Naive thymus-derived CD4-positive, alpha-beta T cell (primary cell): ENCODE measurements around the gene DPCD. TPM values are rescaled to one million over a fixed set of nuclear protein-coding genes. Genes with fewer than 3 reads are reported as not detected.
A peak's percentile ranks its signal among the peaks of the same experiment; 100 is the strongest.

Experiments used
- ATAC-seq: fragments of 150-1000 bp; cut with Tn5 transposase; 2 replicates; pipeline ENCODE4 v1.10.0; 2021; ENCODE audit warnings: mild to moderate bottlenecking, moderate library complexity
- CTCF ChIA-PET: fragments of 350-600 bp; sonication (Branson Sonifier 250); formaldehyde crosslinking; loops from one replicate; lab custom pipeline; 2021; ENCODE audit warnings: antibody characterized with exemption; lab: Charles Lee
- POLR2A ChIA-PET: fragments of 350-600 bp; sonication (Branson Sonifier 250); formaldehyde crosslinking; loops from one replicate; lab custom pipeline; 2021; ENCODE audit warnings: antibody characterized with exemption, inconsistent platforms; lab: Charles Lee
- DNase-seq, 9 donors: peaks; one replicate each; pipeline versions ENCODE4 v3.0.0 to v3.0.0-alpha.2; 2020 to 2022; ENCODE audit warnings: mixed read lengths in 1 of 9
- H3K27ac ChIP-seq: one replicate; pipeline ENCODE4 v1.7.0; 2013; ENCODE audit warnings: mild to moderate bottlenecking, low read depth, low read length, moderate library complexity
- H3K27me3 ChIP-seq, 2 donors: one replicate each; pipeline ENCODE4 v1.7.0; 2013; ENCODE audit warnings: low read length in 2 of 2, mild to moderate bottlenecking in 2 of 2, moderate library complexity in 2 of 2; ENCODE audit not compliant: control insufficient read depth in 2 of 2, insufficient read depth in 2 of 2
- H3K36me3 ChIP-seq, 3 experiments: 1 replicate in 2 of 3; 2 replicates in 1 of 3; pipeline ENCODE4 v1.7.0; 2013; ENCODE audit warnings: low read length in 3 of 3, mild to moderate bottlenecking in 3 of 3, moderate library complexity in 1 of 3; ENCODE audit not compliant: insufficient read depth in 3 of 3, control insufficient read depth in 2 of 3
- H3K4me1 ChIP-seq, 2 donors: one replicate each; pipeline ENCODE4 v1.7.0; 2013; ENCODE audit warnings: low read length in 2 of 2, mild to moderate bottlenecking in 2 of 2, moderate library complexity in 1 of 2; ENCODE audit not compliant: control insufficient read depth in 2 of 2, insufficient read depth in 2 of 2
- H3K4me3 ChIP-seq: 2 replicates; pipeline ENCODE4 v1.7.0; 2013; ENCODE audit warnings: mild to moderate bottlenecking, low read length
- H3K9me3 ChIP-seq, 3 experiments: 1 replicate in 2 of 3; 2 replicates in 1 of 3; pipeline ENCODE4 v1.7.0; 2013; ENCODE audit warnings: low read length in 3 of 3; ENCODE audit not compliant: control insufficient read depth in 2 of 3
- H3K27ac Mint-ChIP-seq, 9 donors: one replicate each; pipeline ENCODE4 v1.8.0; 2020 to 2022; ENCODE audit warnings: mixed read lengths in 9 of 9, mild to moderate bottlenecking in 8 of 9, moderate library complexity in 5 of 9, inconsistent platforms in 2 of 9
- H3K27me3 Mint-ChIP-seq, 5 donors: one replicate each; pipeline ENCODE4 v1.8.0; 2021 to 2022; ENCODE audit warnings: mixed read lengths in 5 of 5, mild to moderate bottlenecking in 1 of 5
- H3K36me3 Mint-ChIP-seq, 5 donors: one replicate each; pipeline ENCODE4 v1.8.0; 2020 to 2022; ENCODE audit warnings: mixed read lengths in 5 of 5, mild to moderate bottlenecking in 3 of 5, inconsistent platforms in 1 of 5
- H3K4me1 Mint-ChIP-seq, 7 donors: one replicate each; pipeline ENCODE4 v1.8.0; 2020 to 2022; ENCODE audit warnings: mixed read lengths in 7 of 7, mild to moderate bottlenecking in 3 of 7, inconsistent platforms in 1 of 7
- H3K4me3 Mint-ChIP-seq, 10 donors: one replicate each; pipeline ENCODE4 v1.8.0; 2020 to 2022; ENCODE audit warnings: mild to moderate bottlenecking in 10 of 10, mixed read lengths in 10 of 10, moderate library complexity in 6 of 10, inconsistent platforms in 2 of 10
- H3K9me3 Mint-ChIP-seq, 11 donors: one replicate each; pipeline ENCODE4 v1.8.0; 2020 to 2022; ENCODE audit warnings: mixed read lengths in 11 of 11, mild to moderate bottlenecking in 4 of 11, inconsistent platforms in 1 of 11, moderate library complexity in 1 of 11
- intact Hi-C, 2 donors: fragments of 100-400 bp; cut with micrococcal nuclease; formaldehyde crosslinking; loops; one replicate each; pipeline ENCODE4 v1.15.1; 2023
- polyA plus RNA-seq, 2 donors: library from polyadenylated mRNA; unstranded; fragments of 300-500 nt; fragmentation: Illumina TruSeq; gene quantifications; one replicate each; pipeline ENCODE4 v1.2.3, GENCODE V29; 2021
- total RNA-seq, 6 experiments: library from RNA in 5 of 6; stranded (reverse) in 5 of 6; gene quantifications; 1 replicate in 5 of 6; 2 replicates in 1 of 6; pipeline ENCODE4 v1.2.3 and lab custom pipeline; 2021 to 2026

Gene DPCD
- total and polyA plus RNA-seq, 7 experiments from 2014 or later, result 0.64 to 3.6 (median 2.1) TPM

GRCh38 chr10:101558204-101558603 lies 29.9 kb upstream of the DPCD start:
- ATAC-seq (peak; percentile 42), DNase-seq (no peak)
- H3K36me3 ChIP-seq, result peaks cover 0 to 16% (median 0%) of the 10 kb centered on the region in 3 experiments
- ChIA-PET POLR2A (no interaction called here), CTCF (interaction anchor here (1.3 kb wide), 1 partner anchor 20 kb away, joined by 4 read pairs; no protein-coding TSS in a partner anchor)
- no peaks in the 10 kb centered on the region for H3K27me3 ChIP-seq
- no peaks in the 10 kb centered on the region for H3K9me3 Mint-ChIP-seq
- intact Hi-C loops, result no loop called here
- H3K27me3 Mint-ChIP-seq, result peaks cover 0 to 9% (median 0%) of the 10 kb centered on the region in 5 donors
- no peak overlapping the region for H3K4me3 ChIP-seq
- peak overlapping the region in 1 of 10 donors; percentile 53 for H3K4me3 Mint-ChIP-seq
- peaks cover 7 to 25% (median 22%) of the 10 kb centered on the region in 7 donors for H3K4me1 Mint-ChIP-seq
- peaks cover 0 to 18% (median 11%) of the 10 kb centered on the region in 5 donors for H3K36me3 Mint-ChIP-seq
- H3K27ac ChIP-seq, result no peak overlapping the region
- peaks cover 9 to 10% of the 10 kb centered on the region in 2 donors for H3K4me1 ChIP-seq
- peak overlapping the region in 3 of 9 donors; percentile 4 to 71 (median 19) for H3K27ac Mint-ChIP-seq
- no peaks in the 10 kb centered on the region for H3K9me3 ChIP-seq

DNA sequence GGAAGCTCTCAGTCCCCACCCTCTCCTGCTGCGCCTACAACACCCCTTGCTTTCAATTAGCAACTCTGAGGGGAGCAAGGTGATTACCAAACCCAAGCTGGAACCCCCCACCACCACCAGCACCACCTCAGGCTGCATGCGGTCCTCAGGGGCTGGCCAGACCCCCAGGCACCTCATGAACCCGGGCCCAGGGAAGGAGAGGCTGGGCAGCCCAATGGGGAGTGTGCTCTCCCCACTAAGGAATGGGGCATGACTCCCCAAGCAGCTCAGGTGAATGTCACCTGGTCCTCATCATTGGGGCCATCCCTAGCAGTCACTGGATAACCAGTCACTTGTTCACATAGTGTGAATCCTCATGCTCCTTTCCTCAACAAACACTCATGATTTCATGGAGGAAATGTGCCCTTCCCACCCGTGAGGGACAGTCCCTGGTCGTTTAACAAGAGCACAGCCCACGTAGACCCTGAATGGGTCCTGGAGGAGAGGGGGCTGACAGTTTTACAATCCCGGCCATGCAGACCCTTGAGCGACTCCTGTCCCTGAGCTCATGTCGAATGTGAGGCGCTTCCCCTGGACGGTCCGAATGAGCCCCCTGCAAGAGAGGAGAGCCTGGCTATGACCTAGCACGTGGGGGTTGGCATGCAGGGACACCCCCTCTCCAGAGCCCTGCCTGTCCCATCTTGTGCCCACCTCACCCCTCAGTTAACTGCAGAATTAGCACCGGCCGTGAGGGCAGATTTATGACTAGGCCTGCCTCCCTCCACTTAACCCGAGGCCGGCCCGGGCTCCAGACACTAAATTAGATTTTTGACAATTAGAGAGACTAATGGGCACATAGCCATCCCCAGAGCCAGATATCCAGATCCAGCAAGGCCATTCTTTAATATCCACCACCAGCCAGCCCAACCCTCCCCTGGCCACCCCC lies 29.2 kb upstream of the DPCD start:
- peaks cover 0 to 8% (median 0%) of the 10 kb centered on the region in 3 experiments for H3K36me3 ChIP-seq
- H3K27ac ChIP-seq, result no peak overlapping the region
- Mint-ChIP-seq H3K4me1 (peaks cover 7 to 25% (median 22%) of the 10 kb centered on the region in 7 donors), H3K27ac (peak overlapping the region in 4 of 9 donors; percentile 12 to 70 (median 53)), H3K36me3 (peaks cover 0 to 12% (median 8%) of the 10 kb centered on the region in 5 donors), H3K27me3 (peaks cover 0 to 14% (median 5%) of the 10 kb centered on the region in 5 donors), H3K4me3 (no peak overlapping the region), H3K9me3 (no peaks in the 10 kb centered on the region)
- POLR2A ChIA-PET, result no interaction called here
- no peaks in the 10 kb centered on the region for H3K27me3 ChIP-seq
- CTCF ChIA-PET, result interaction anchor here (1.3 kb wide), 1 partner anchor 21 kb away, joined by 4 read pairs; no protein-coding TSS in a partner anchor
- ATAC-seq (no peak), DNase-seq (no peak)
- H3K9me3 ChIP-seq, result no peaks in the 10 kb centered on the region
- H3K4me3 ChIP-seq, result no peak overlapping the region
- peaks cover 9 to 10% of the 10 kb centered on the region in 2 donors for H3K4me1 ChIP-seq
- intact Hi-C loops, result no loop called here

DNA sequence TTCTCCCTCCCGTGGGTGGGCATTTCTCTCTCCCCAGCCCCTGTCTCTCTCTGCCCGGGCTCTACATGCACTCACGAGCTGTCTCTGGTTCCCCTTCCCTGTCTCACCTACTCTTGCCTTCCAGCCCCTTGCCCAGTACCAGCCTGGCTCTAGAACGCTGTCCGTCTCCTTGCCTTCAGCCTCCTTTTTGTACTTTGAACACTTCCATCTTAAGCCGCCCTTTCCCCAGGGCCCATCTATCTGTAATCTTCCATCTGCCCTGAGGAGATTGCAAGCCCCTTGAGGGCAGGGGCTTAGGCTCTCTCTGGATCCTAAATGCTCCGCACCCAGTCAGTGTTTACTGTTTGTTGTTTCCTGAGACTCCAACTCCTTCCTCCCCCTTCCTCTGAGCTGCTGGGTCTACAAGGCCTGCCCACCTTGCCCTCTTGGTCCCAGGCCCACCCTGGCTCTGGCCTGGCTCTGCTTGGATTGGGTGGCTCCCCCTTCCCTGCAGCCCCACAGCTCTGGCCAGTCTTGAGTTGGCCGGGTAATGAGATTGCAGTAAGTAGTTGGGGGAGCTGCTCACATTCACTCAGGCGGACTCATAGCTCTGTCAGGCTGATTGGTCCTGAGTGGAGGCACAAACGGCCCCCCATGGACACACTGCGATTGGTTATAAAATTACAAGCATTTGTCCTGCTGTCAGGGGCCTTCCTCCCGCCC lies 28.4 kb upstream of the DPCD start:
- ChIA-PET POLR2A (no interaction called here), CTCF (no interaction called here)
- Mint-ChIP-seq H3K4me3 (peak overlapping the region in 1 of 10 donors; percentile 8), H3K4me1 (peaks cover 7 to 25% (median 22%) of the 10 kb centered on the region in 7 donors), H3K27me3 (peaks cover 1 to 19% (median 7%) of the 10 kb centered on the region in 5 donors), H3K27ac (peak overlapping the region in 2 of 9 donors; percentile 39 to 67), H3K9me3 (no peaks in the 10 kb centered on the region), H3K36me3 (peaks cover 0 to 11% (median 3%) of the 10 kb centered on the region in 5 donors)
- ATAC-seq, result no peak
- DNase-seq, result no peak
- Histone ChIP-seq H3K4me1 (peaks cover 9 to 10% of the 10 kb centered on the region in 2 donors), H3K4me3 (no peak overlapping the region), H3K36me3 (peaks cover 0 to under 1% (median 0%) of the 10 kb centered on the region in 3 experiments), H3K27me3 (no peaks in the 10 kb centered on the region), H3K9me3 (no peaks in the 10 kb centered on the region), H3K27ac (no peak overlapping the region)
- intact Hi-C loops, result no loop called here

- Histone ChIP-seq H3K27ac (no peak overlapping the region), H3K9me3 (no peaks in the 10 kb centered on the region), H3K4me1 (peaks cover 9 to 10% of the 10 kb centered on the region in 2 donors), H3K27me3 (no peaks in the 10 kb centered on the region), H3K4me3 (no peak overlapping the region), H3K36me3 (no peaks in the 10 kb centered on the region)
- intact Hi-C loops, result no loop called here
- DNase-seq (no peak), ATAC-seq (no peak)
- Mint-ChIP-seq H3K27ac (no peak overlapping the region), H3K4me3 (no peak overlapping the region), H3K36me3 (peaks cover 0 to 11% (median 0%) of the 10 kb centered on the region in 5 donors), H3K9me3 (no peaks in the 10 kb centered on the region), H3K4me1 (peaks cover 7 to 25% (median 22%) of the 10 kb centered on the region in 7 donors), H3K27me3 (peaks cover 8 to 26% (median 14%) of the 10 kb centered on the region in 5 donors)
- ChIA-PET CTCF (interaction anchor here (0.6 to 1.0 kb wide), 2 partner anchors 10 to 519 kb away, joined by 3 read pairs; no protein-coding TSS in a partner anchor), POLR2A (no interaction called here)
These were observed 27.6 kb upstream of the DPCD start for GRCh38 chr10:101560298-101561067.

DNA sequence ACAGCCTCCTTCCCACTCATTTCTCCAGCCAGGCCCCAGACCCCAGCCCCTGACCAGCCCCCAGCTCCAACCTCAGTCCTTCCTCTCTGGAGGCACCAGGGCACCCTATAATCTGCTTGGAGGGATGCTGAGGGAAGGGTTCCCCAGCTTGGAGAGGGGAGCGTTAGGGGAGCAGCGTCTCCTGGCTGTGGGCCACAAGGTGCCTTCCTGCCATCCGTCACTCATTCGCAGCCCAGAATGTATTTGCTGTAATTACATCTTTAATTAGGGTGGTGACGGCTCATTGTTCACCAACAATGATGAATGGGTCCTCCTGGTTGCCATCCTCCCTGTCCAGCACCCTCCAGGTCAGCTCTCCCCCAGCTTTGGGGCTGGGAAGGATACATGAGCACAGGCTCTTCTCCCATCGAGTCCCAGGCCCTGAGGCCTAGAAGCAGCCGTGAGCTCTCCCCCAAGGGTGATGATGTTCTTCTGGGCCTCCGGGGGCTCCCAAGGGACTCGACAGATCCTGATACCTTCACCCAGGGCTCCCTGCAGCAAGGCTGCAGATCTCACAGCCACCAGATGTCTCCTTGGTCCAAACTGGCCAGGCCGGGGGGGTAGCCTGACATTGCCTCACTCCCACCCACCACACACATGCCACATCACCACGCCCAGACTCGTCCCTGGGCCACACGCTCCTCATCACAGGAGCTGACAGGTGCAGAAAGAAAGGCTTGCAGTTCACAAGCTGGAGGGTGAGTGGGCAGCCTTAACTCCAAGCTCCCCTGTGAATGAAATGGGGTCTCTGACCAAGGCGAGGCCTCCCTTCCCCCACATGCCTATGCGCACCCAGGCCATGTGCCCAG lies 26.8 kb upstream of the DPCD start:
- DNase-seq (no peak), ATAC-seq (no peak)
- Mint-ChIP-seq H3K36me3 (peaks cover 0 to 9% (median 0%) of the 10 kb centered on the region in 5 donors), H3K27me3 (peaks cover 14 to 34% (median 22%) of the 10 kb centered on the region in 5 donors), H3K4me1 (peaks cover 7 to 26% (median 23%) of the 10 kb centered on the region in 7 donors), H3K4me3 (no peak overlapping the region), H3K9me3 (no peaks in the 10 kb centered on the region), H3K27ac (no peak overlapping the region)
- Histone ChIP-seq H3K27me3 (no peaks in the 10 kb centered on the region), H3K4me1 (peaks cover 9 to 10% of the 10 kb centered on the region in 2 donors), H3K9me3 (no peaks in the 10 kb centered on the region), H3K4me3 (no peak overlapping the region), H3K27ac (no peak overlapping the region), H3K36me3 (no peaks in the 10 kb centered on the region)
- intact Hi-C loops, result no loop called here
- ChIA-PET CTCF (interaction anchor here (1.0 kb wide), 1 partner anchor 10 kb away, joined by 3 read pairs; no protein-coding TSS in a partner anchor), POLR2A (no interaction called here)
